ENCODE measurements around the gene IGFL4.

The IGFL4 gene

GRCh38 chr19:46018729-46019251 lies 22.0 kb downstream of the IGFL4 start:
- DNase-seq, result no peak

DNA sequence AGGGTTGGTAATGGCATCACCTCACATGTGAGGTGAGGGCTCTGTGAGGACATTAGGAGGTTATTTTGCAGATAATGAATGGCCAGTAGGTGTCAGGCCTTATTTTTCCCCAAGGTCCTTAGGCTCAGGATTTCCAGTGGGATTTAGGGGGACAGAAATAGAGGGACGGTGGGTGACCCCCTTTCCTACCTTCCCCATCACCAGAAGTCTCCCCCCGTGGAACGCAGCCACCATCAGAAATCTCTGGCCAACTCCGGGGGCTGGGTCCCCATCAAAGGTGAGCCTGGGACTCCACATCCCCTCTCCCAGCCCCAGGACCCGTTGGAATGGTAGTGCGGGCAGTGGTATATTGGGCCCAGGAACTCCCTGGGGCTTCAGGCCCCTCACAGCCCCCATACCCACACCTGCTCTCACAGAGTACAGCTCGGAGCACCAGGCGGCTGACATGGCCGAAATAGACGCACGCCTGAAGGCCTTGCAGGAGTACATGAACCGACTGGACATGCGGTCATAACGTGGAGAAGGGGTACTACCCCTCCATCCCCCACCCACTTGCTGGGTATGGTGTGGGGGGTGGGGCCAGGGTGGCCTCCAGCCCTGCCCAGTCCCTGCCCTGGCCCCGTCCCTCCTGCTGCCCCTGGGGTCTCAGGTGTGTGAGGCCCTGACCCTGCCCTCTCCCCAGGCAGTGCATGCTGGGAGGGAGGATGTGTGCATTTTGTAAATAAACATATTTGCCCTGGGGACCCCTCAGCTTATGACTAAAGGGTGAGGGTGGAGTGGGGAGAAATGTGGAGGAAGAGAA lies 22.7 kb downstream of the IGFL4 start:
- DNase-seq, result no peak

GRCh38 chr19:46017095-46017429 lies 23.7 kb downstream of the IGFL4 start:
- no peak for DNase-seq

GRCh38 chr19:46016426-46017094 lies 24.2 kb downstream of the IGFL4 start:
- DNase-seq, result peak; percentile 89

DNA sequence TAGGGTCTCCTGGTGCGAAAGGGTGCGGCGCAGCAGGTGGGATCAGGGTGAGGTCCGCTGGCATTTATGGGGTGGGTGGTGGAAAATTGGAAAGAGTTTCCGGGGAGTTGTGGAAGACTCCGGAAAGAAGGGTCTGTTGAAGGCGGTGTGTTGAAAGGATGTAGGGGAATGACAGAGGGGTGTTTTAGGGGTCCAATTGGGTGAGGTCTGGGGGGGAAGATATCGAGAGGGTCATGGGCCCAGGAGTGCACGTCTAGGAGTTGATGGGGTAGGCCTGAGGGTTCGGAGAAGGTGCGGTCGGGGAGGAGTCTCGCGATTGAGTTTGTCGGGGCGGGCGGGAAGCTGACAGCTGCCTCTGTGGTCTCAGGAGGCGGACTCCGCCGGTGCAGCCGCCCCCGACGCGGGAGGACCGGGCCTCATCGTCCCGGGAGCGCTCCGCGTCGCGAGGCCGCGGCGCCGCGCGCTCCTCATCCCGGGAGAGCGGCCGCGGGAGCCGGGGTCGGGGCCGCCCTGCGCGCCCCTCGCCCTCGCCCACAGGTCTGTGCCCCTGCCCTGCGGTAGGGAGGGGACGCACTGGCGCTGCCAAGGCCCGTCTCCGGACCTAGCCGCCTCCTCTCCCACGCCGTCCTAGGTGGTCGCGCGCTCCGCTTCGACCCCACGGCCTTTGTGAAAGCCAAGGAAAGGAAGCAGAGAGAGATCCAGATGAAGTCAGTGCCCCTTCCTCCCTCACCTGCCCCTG lies 24.9 kb downstream of the IGFL4 start:
- DNase-seq, result peak; percentile 36

GRCh38 chr19:46014941-46015686 lies 25.7 kb downstream of the IGFL4 start:
- peak; percentile 86 for DNase-seq

GRCh38 chr19:46014534-46014933 lies 26.3 kb downstream of the IGFL4 start:
- DNase-seq, result no peak

- DNase-seq, result peak; percentile 83
Measured at GRCh38 chr19:46009530-46010510, 31.0 kb downstream of the IGFL4 start.

DNA sequence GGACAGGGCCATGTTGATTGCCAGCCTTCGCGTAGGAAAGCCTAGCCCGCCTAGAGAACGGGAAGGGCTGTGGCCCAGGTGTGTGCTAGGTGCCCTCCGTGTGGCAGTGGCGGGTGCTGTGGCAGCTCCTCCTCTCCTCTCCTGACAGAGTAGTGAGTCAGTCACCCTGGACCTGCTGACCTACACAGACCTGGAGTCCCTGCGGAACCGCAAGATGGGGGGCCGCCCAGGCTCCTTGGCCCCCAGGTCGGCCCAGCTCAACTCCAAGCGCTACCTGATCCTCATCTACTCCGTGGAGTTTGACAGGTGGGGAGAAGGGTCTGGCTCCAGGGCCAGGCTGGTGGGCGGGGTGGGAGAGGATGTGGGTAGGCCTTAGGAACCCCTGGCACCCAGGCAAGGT lies 34.4 kb downstream of the IGFL4 start:
- DNase-seq, result no peak

- no peak for DNase-seq
Measured at GRCh38 chr19:46002678-46003275, 38.0 kb downstream of the IGFL4 start.

DNA sequence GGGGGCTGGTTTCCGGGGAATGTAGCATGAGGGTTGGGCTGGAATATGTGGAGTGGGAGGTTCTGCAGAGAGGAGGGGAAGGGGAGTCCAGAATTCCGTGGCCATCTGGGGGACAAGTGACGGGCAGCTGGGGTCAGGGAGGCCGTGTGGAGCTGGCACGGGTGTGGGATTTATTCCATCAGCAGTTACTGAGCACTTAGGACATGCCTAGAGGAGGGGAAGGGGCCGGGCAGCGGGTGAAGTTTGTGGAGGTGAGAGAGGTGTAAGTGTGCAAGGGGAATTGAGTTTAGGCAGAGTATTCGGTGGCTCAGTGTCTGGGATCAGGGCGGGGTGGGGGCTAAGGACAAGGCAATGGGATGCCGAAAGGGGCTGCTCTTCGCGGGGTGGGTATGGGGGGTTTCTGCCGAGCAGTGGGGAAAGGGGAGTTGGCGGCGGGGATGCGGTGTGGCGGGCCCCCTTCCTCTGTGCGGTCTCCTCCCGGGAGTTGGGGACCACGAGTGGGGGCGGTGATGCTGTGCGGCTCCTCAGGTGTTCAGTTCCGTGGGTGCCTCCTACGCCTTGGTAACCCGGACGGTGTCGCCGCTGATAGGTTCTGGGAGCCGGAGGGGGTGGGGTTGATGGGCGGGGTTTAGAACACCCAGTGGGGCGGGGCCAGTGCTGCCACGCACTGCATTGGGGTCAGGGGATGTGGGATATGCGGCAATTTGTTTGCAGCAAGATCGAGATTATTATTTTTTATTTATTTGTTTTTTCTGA lies 40.1 kb downstream of the IGFL4 start:
- DNase-seq, result peak; percentile 85

DNA sequence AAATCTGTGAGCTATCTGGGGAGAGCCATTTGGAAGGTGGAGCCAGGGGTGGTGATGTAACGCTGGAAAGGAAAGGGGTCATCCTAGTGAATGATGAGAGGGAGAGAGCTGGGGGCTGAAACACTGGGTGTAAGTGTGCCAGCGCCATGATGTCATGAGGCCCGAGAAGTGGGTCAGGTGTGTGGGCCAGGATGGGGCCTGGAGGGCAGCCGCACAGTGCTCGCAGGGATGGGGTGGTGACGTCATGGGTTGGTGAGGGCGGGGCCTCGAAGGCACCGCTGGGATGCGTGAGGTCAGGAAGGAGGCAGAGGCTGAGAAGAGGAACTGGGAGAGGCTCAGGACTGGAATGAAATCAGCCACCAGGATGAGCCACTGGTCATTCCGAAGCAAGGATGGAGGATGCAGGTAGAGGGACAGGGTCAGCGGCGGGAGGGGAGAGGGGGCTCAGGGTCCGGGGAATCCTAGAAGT lies 41.1 kb downstream of the IGFL4 start:
- peak; percentile 43 for DNase-seq

GRCh38 chr19:45998834-45999233 lies 42.0 kb downstream of the IGFL4 start:
- DNase-seq, result no peak

GRCh38 chr19:45996933-45997332 lies 43.9 kb downstream of the IGFL4 start:
- no peak for DNase-seq

GRCh38 chr19:45995715-45996385 lies 45.0 kb downstream of the IGFL4 start:
- DNase-seq, result no peak

- peak; percentile 100 for DNase-seq
Measured at GRCh38 chr19:45994998-45995714, 45.6 kb downstream of the IGFL4 start, which contains the start of gene CCDC61. Gene CCDC61, plus strand, starts transcription at chr19:45995467. Its CDS starts 7,552 bp downstream, at chr19:46003019.

DNA sequence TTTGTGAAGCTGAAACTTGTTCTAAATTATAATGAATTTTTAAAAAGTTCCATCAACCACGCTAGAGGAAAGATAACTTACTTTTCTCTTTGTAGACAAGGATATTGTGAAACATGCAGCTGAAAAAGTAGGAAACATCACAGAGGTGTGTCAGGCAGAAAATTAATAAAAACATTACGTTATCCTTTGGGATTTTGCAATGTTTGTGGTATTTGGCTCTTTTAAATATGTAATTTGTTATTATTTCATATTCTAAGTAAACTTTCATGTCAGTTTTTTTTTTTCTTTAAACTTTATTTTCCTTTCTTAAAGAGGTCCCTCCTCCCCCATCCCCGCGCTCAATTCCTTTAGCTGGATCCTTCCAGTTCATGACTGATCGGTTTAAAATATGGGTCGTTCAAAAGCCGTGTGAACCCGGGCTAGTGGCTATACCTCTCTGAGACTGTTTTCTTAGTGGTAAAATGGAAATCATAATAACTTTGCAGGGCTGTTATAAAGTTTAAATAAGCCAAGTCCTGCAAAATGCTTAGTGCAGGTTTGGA lies 46.3 kb downstream of the IGFL4 start:
- no peak for DNase-seq

DNA sequence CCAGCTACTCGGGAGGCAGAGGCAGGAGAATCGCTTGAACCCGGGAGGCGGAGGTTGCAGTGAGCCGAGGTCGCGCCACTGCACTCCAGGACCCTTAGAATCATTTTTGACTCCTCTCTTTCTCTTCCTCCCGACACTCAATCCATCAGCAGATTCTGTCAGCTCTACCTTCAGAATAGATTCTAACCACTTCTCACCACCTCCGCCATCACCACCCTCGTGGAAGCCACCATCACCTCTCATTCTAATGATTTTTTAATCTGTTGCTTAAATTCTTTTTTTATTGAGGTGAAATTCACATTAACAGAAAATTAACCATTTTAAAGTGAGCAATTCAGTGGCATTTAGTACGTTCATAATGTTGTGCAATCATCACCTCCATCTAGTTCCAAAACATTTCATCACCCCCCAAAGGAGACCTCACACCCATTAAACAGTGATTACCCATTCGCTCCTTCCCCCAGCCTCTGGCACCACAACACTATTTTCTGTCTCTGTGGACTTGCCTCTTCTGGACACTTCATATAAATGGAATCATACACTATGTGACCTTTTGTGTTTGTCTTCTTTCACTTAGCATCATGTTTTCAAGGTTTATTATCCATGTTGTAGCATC lies 50.6 kb downstream of the IGFL4 start:
- no peak for DNase-seq

Measured in NCI-H82 (cell line).